ENCODE data around the gene POLQ.

DNA sequence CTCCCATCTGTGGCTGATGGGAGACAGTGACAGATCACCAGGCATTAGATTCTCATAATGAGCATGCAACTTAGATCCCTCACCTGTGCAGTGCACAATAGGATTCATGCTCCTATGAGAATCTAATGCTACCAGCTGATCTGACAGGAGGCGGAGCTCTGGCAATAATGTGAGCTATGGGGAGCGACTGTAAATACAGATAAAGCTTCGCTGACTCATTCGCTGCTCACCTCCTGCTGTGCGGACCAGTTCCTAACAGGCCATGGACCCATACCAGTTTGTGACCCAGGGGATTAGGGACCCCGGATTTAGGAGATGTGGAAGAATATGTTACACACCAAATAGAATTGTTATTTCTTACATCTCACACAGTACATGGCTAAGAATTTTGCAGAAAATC is 28.7 kb upstream of the POLQ start:
- TF ChIP-seq POLR2A (IDR thresholded peaks at IDR 0.05; ENCODE audit: low read length) (no peak), GATA1 (IDR thresholded peaks at IDR 0.05; ENCODE audit: low read depth, low read length) (no peak)

Data from erythroblast (primary cell).